HG03442 (cell line): ENCODE measurements around the gene CXCR4.

Experiments used
- ATAC-seq: cut with Tn5 transposase; IDR thresholded peaks from one replicate; pipeline ENCODE4 v1.9.1; 2021; ENCODE audit warnings: mild to moderate bottlenecking, moderate library complexity; ENCODE audit not compliant: unreplicated experiment

The CXCR4 gene

GRCh38 chr2:136117909-136118818 is at the start of gene CXCR4:
TSS of gene CXCR4 (minus strand) at chr2:136118149. CDS start at chr2:136118060, 89 bp downstream.
- no peak for ATAC-seq

DNA sequence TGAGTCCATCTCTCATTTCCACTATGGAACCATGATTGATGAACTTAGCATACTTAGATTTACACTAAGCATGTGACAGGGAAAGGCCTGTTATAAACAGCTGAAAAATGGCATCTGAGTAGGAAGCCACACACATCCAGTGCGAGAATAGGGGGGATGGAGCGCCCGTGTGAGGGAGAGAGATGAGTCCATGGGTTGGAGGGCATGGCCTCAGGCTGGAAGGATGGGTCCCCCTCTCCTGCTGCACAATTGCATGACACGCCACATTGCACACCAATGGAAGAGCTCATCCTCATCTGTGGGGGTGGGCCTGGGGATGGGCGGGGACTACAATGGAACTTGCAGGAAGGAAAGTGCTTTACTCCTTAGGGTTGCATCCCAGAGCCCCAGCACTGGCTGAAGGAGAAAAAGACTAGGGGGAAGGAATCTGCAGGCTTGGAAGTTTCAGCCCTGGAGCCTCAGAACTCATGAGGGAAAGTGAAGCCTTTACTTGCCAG is 46.4 kb upstream of the CXCR4 start:
- ATAC-seq: no peak

- ATAC-seq: no peak
These were observed 44.5 kb upstream of the CXCR4 start for GRCh38 chr2:136162438-136162837.

GRCh38 chr2:136156411-136156810 is 38.5 kb upstream of the CXCR4 start:
- ATAC-seq: no peak

DNA sequence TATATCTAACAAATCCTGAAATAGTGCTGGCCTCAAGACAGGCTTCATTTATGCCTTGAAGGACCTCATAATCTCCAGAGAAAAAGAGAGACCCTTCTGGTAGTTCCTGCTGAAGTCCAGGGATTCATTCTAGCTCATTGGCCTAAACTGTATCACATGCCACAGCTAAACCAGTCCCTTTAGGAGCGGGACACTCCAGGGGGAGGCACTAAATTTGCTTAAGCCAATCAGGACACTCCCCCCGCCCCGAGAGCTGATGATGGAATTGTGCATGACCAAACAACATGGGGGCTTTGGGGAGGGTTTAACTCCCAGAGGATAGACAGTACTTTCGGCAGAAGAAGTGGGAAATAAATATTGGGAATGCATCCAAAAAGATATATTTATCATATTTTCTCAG is 36.4 kb upstream of the CXCR4 start:
- ATAC-seq: no peak

DNA sequence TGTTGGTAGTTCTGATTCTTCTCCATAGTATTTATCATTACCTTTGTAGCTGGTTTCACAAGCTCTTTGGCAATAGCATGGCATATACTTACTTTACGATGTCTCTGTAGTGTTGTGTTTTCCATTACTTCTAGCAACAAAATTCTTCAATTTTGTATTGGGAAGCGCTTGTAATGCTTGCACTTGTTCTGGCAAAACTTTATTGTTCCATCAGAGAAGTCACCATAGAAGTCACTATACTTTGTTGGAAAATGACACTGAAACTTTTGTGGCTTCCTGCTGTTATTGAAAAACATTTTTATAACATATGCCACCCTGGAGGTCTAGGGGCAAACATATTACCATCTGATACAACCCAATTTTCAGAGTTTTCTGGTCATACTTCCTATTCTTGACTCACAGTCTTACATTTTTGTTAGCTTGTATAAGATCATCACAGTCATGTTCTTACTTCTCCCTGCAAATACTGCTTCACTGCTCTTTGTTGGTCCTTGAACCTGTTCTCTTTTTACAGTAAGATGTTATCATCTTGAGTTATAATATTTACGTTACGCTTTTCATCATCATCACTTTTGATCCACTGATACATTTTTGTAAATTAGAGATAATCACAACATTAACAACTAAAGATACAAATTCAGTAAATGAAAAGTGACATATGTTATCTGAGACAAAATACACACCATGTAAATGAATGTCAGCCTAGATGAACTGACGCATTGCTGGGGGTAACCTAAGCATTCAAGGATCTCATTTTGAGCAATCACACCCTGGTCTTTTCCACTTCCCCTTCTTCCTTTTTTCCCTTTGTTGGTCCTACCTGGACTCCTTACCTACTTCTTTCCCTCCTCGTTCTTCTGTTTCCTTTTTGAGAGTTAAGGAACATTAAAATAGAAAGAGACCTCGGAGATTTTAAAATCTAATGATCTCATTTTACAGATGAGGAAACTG is 33.3 kb upstream of the CXCR4 start:
- no peak for ATAC-seq

- ATAC-seq: no peak
These were observed 31.1 kb upstream of the CXCR4 start for GRCh38 chr2:136149011-136149410.

- ATAC-seq: no peak
These were observed 28.6 kb upstream of the CXCR4 start for GRCh38 chr2:136146564-136146963.

GRCh38 chr2:136143603-136144451 is 25.9 kb upstream of the CXCR4 start:
- no peak for ATAC-seq

DNA sequence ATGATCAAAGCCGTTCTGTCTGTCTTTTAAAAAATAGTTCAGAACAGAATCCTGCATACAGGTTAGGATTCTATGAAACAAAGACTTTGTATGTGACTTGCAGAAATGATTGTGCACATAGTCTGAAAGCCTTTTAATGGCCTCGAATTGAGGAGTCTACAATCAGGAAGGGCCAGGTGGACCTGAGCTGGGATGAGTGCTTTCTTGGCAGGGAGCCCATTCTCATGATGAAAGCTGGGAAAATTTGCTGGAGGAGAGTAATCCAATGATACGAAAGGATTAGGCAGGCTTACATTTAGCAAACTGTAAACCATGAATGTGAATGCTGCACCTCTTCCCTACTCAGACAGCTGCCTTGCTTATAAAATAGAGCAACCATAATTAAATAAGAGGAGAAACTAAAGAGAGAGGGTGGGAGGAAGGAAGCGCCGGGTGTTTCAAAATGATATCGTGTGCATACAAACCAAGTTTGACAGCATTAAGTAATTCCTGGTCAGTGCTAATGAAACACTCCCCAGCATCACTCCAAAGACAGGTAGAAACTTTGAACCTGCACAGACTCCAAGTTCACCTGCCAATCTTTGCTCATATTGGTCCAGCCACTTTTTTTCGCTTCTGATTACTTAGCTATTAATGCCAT is 23.7 kb upstream of the CXCR4 start:
- ATAC-seq: no peak

- no peak for ATAC-seq
These were observed 21.7 kb upstream of the CXCR4 start for GRCh38 chr2:136139631-136140030.

- no peak for ATAC-seq
These were observed 20.0 kb upstream of the CXCR4 start for GRCh38 chr2:136137982-136138381.

DNA sequence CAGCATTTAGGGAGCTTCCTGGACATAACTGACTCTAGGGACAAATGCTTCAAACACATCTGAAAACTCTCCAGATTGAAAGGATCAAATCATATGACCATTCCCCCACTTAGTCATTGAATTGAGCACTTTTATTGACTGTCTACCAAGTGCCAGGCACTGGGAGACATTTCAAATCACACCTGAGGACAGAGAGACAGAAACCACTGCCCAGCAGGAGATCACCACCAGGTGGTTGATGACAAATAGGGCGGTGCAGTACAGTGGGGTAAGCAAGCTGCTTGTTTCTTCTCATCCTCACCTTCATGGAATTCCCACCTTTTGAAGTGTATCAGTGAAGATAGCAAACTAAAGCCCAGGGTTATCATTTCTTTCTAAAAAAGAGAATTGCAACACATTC is 19.0 kb upstream of the CXCR4 start:
- ATAC-seq: no peak

- peak; percentile 40 for ATAC-seq
These were observed 18.3 kb upstream of the CXCR4 start for GRCh38 chr2:136135921-136136906.

- ATAC-seq: no peak
These were observed 17.5 kb upstream of the CXCR4 start for GRCh38 chr2:136135462-136135861.

GRCh38 chr2:136134126-136134525 is 16.2 kb upstream of the CXCR4 start:
- ATAC-seq: peak; percentile 20

DNA sequence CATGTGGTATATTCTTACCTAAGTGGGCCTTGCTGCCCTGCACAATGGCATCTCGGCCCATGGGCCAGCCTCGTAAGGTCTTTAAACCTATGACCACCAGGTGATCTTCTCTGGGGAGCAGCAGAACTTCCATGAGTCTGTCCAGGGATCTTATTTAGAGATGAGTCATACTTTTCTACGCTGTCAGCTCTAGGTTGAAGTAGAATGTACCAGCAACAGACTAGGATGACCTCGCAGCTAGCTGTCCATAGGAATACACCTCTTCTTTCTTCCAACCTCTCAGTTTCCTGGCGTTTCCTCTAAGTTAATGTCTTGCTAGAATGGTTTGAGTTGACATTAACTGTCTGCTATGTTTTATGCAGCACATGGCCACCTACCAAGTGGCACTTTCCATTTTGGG is 15.6 kb upstream of the CXCR4 start:
- no peak for ATAC-seq

DNA sequence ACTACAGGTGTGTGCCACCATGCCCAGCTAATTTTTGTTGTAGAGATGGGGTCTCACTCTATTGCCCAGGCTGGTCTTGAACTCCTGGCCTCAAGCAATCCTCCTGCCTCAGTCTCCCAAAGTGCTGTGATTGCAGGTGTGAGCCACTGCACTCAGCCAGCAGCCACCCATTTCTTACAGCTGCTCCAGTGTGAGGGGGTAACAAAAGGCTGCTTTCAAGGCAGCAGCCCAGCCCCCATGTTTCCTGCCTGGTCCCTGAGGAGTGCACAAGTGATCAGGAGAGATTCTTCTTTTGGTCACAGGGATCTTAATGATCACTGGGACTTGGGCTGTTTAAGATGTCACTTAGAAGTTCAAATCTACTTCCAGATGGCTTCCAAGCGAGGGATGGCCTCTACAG is 15.2 kb upstream of the CXCR4 start:
- ATAC-seq: no peak

GRCh38 chr2:136132825-136133155 is 14.8 kb upstream of the CXCR4 start:
- ATAC-seq: no peak
